Activated naive CD8-positive, alpha-beta T cell treated with anti-CD3 and anti-CD28 coated beads, Interleukin-2, amount 50 U/mL, for 16 hours (primary cell): Measurements from ENCODE around the gene CACNA1B.
"Not testable (repeated sequence)": the region's sequence is repeated elsewhere in the genome, so short reads cannot be mapped to it uniquely, and the experiment has no call there.

Experiments
- DNase-seq: peaks from one replicate; pipeline ENCODE4 v3.0.0-alpha.2; 2020; ENCODE audit warnings: low read depth, low spot score

CACNA1B gene

GRCh38 chr9:138072161-138072842 lies 194.7 kb downstream of the CACNA1B start:
- DNase-seq, result no peak

GRCh38 chr9:138072897-138073296 lies 195.3 kb downstream of the CACNA1B start:
- DNase-seq, result no peak

DNA sequence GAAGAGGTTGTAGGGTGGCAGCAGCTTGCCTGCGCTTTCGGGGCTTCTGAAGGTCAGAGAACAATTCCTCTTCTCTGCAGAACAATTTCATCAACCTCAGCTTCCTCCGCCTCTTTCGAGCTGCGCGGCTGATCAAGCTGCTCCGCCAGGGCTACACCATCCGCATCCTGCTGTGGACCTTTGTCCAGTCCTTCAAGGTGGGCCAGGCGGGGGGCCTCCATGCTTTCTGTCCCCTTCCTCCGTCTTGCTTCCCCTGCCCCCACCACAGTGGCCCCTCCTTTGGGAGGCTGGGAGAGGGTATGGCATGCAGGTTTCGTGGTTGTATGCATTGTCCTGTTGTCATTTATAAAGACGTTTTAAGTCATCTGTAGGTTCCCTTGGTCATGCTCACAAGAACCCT lies 195.8 kb downstream of the CACNA1B start:
- DNase-seq, result no peak

DNA sequence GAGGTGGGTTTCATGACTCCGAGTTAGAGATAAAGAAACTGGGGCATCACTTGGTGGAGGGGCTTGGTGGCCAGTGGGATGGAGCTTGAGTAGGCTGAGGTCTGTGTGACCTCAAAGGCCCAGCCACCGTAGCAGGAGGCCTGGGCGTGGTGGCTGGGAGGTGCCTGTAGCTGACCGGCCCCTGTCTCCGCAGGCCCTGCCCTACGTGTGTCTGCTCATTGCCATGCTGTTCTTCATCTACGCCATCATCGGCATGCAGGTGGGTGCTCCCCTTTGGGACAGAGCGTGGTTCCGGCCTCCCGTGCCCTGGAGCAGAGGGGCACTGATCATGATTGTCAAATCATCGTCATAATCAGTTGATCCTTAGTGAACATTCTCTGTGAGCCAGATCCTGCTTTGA lies 196.2 kb downstream of the CACNA1B start:
- no peak for DNase-seq

DNA sequence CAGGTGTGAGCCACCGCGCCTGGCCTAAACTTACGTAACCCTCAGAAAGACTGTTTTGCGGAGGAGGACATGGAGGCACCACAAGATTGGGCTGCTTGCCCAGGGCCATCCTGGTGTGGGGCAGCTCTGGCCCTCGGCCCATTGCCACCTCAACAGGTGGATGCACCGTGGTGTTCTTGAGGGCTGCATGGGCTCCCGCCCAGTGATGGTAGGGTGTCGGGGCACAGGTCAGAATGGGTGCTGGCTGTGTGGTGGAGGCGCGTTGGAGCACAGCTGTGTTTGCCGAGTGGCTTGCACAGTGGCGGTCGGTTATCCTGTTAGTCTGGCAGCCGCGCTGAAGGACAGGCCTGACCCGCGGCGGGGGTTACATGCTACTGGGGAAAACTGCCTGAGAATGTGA lies 196.9 kb downstream of the CACNA1B start:
- DNase-seq, result no peak

GRCh38 chr9:138075496-138075895 lies 197.9 kb downstream of the CACNA1B start:
- no peak for DNase-seq

GRCh38 chr9:138075961-138076649 lies 198.5 kb downstream of the CACNA1B start:
- DNase-seq, result no peak

- no peak for DNase-seq
These were observed 199.0 kb downstream of the CACNA1B start for GRCh38 chr9:138076650-138077009.

DNA sequence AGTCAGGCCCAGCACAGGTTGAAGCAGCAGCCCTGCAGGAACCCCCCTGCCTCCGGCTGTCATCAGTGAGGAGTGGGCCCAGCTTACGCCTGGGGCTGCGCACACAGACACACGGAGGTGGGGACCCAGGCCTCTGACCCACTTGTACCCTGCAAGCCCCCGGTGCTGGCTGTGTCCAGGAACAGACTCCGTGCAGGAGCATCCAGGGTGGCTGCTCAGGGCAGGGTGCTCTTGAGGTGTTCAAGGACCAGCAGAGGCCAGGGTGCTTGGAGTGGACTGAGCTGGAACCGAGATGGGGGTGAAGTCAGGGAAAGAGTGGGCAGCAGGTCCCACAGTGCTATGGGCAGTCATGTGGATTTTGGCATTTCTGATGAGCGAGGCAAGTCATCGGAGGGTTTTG lies 199.5 kb downstream of the CACNA1B start:
- no peak for DNase-seq

- no peak for DNase-seq
These were observed 200.4 kb downstream of the CACNA1B start for GRCh38 chr9:138077898-138078540.

DNA sequence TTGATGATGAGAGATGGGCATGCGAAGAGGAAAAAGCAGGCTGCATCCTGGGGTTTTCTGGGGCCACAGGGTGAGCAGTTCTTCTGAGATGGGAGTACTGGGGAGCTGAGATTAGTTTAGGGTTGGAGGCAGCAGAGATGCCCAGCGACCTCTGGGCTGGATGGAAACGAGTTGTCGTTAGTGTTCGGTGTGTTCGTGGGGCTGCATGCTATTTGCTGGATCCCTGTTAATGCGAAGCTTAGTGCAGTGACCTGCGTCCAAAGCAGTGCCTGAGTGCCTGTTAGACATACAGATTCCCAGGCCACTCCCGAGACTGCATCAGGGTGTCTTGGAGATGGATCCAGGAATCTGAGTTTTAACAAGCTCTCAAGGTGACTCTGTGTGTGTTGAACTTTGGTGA lies 201.3 kb downstream of the CACNA1B start:
- no peak for DNase-seq

DNA sequence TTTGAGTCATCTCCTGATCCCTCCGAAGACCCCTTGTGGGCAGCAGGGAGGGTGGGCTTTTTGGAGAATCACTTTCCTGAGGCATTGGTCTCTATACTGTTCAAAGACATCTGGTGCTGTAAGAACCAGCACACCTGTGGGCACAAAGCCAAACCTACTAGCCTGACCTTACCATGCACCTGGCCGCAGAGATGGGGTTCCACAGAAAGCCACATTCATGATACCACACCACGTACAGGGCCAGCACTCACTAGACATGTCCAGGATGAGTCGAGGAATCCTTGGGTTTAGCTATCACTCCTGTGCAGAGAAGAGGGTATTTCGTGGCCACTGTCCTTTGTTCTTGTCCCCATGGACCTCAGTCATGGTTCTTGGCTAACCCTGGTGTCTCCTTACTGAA lies 203.4 kb downstream of the CACNA1B start:
- no peak for DNase-seq

DNA sequence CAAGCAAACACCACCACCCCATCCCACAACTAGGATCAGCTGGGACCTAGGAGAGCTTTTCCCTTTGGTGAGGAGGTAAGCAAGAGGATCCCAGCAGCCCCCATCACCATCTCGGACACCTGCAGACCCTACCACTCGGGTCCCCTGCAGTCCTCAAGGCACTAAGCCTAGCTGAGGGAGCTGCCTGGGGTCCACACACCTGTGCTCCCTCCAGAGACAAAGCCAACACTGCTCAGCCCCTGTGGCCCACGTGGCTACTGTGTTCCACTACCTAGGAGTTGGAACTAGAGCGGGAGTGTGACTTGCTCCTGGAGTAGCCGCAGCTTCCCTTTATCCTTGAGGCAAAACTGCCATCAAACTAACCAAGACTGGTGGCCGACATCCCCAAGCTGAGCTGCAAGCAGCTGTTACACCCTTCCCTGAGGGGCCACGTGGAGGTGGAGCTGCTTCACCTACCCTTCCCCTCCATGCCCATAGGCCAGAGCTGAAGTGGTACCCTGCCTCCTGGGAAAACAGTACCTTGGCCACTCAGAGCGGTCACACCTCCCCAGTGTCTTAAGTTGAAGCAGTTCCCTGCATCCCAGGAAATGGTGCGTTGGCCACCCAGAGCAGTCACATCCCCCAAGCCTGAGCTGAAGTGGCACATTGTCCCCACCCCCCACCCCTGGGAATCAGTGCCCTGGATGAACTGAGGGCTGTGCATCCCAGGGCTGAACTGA lies 205.5 kb downstream of the CACNA1B start:
- no peak for DNase-seq

GRCh38 chr9:138083873-138084272 lies 206.3 kb downstream of the CACNA1B start:
- no peak for DNase-seq

- DNase-seq, result no peak
These were observed 208.0 kb downstream of the CACNA1B start for GRCh38 chr9:138085568-138085967.

GRCh38 chr9:138092057-138092456 lies 214.5 kb downstream of the CACNA1B start:
- DNase-seq, result not testable (repeated sequence)

DNA sequence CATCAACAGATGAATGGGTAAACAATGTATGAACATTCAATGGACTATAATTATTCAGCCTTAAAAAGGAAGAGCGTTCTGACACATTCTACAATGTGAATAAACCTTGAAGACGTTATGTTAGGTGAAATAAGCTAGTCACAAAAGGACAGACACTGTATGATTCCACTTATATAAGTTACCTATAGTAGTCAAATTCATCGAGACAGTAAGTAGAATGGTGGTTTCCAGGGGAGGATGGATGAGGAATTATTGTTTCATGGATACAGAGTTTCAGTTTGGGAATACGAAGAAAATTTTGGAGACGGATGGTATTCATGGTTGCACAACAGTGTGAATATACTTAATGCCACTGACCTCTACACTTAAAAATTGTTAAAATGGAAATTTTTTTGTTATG lies 216.4 kb downstream of the CACNA1B start:
- DNase-seq, result no peak

DNA sequence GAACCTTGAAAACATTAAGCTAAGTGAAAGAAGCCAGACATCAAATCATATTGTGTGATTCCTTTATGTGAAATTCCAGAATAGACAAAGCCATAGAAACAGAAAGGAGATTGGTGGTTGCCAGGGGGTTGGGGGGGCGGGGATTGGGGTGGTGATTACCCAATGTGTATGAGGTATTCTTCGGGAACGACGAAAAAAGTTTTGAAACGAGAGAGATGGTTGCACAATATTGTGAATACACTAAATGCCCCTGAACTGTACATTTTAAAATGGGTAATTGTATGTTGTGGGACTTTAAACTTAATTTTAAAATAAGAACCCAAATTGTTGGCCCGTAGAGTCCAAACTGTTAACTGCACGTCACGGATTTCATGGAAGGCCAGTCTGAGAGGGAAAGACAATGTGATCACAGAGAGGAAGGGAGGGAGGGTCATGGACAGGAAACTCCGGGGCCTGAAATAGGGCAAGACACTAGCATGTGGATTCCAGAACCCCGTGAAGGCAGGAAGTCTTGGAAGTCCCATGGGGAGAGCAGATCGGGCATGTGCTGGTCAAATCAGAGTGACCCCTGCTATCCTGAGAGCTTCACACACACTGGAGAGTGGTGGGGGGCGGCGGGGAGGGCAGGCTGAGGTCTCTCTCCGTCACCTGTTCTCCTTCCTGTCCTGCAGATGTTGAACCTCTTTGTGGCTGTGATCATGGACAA lies 218.4 kb downstream of the CACNA1B start:
- DNase-seq, result no peak

DNA sequence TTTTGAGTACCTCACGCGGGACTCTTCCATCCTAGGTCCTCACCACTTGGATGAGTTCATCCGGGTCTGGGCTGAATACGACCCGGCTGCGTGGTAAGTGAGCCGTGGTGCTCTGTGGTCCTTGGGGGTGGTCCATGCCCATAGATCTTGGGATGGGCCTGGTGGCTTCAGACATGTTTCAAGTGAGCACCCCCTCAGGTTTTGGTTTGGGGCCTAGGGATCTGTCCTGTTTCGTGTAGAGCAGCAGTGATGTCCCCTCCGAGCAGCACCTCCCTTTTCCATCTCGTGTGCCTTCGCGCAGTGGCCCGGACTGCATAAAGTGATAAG lies 218.9 kb downstream of the CACNA1B start:
- no peak for DNase-seq

DNA sequence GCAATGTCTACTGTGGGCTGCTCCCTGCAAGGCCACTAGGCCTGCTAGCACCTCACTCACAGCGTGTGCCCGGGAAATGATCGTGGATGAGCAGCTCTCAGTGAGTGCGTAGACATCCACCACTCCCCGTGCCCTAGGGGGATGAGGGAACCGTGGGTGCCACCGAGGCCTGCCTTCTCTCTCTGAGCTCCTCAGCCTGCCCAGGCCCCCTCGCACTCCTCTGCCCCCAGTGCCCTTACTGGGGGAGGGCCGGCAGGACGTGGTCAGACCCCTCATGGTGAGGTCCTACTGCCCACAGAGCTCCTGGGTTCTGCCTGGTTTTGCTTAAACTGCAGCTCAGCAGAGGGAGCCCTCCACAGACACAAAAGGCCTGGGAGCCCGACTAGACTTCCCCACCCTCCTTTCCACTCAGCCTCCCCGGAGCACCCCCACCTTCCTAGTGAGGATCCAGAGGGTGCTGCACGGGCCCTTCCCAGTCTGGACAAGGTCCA lies 220.0 kb downstream of the CACNA1B start:
- no peak for DNase-seq

- DNase-seq, result no peak
These were observed 220.7 kb downstream of the CACNA1B start for GRCh38 chr9:138098116-138098907.
